K562 (cell line): ENCODE measurements around the gene TIMP1. TPM values are rescaled to one million over a fixed set of nuclear protein-coding genes. Genes with fewer than 3 reads are reported as not detected.

Source experiments
- ATAC-seq: fragments of 200-7000 bp; cut with Tn5 transposase; 3 replicates; pipeline ENCODE4 v1.9.1; 2020; ENCODE audit warnings: moderate library complexity
- BruUV-seq: library from RNA; stranded (reverse); fragments of 400-500 nt; replicated peaks from 2 replicates; lab custom pipeline; 2021; lab: Mats Ljungman, UMichigan
- CTCF ChIA-PET: fragments of 300-600 bp; formaldehyde crosslinking; extraction: SDS; loops from one replicate; lab custom pipeline; 2021; ENCODE audit warnings: low intra/inter-chr PET ratio; lab: Yijun Ruan, JAX
- POLR2A ChIA-PET: fragments of 300-600, 350-650 bp; sonication (Branson Sonifier 250); formaldehyde crosslinking; extraction: SDS; loops from one replicate; lab custom pipeline; 2021; ENCODE audit warnings: antibody characterized with exemption, inconsistent platforms; lab: Yijun Ruan, JAX
- DNase-seq, 4 experiments: peaks; one replicate each; pipeline versions ENCODE4 v3.0.0 to v3.0.0-alpha.2; 2011 to 2018; ENCODE audit warnings: low spot score in 3 of 4, mixed read lengths in 3 of 4; ENCODE audit errors: extremely low read depth in 1 of 4
- FAIRE-seq: peaks from 2 replicates; lab custom pipeline; 2011; peaks lifted over from hg19 to GRCh38; lab: Jason Lieb, UNC
- H2AFZ ChIP-seq: 2 replicates; pipeline ENCODE4 v1.6.0; 2011; ENCODE audit warnings: low read depth, low read length, control low read depth, inconsistent platforms
- H3K27ac ChIP-seq: fragments of 200-600 bp; 3 replicates; pipeline ENCODE4 v1.8.0; 2011; ENCODE audit warnings: low read depth, mild to moderate bottlenecking, control low read depth, inconsistent platforms, low read length, moderate library complexity, mixed read lengths; ENCODE audit errors: extremely low read depth
- H3K27me3 ChIP-seq, 2 experiments: fragments of 300-600 bp in 1 of 2; 2 replicates in 1 of 2; 3 replicates in 1 of 2; pipeline versions ENCODE4 v1.6.0 to v1.8.0; 2011; ENCODE audit warnings: inconsistent platforms in 2 of 2, low read length in 2 of 2, mild to moderate bottlenecking in 1 of 2, mixed read lengths in 1 of 2, moderate library complexity in 1 of 2; ENCODE audit not compliant: control insufficient read depth in 2 of 2, insufficient read depth in 2 of 2
- H3K36me3 ChIP-seq: fragments of 300-600 bp; 3 replicates; pipeline ENCODE4 v1.8.0; 2011; ENCODE audit warnings: mild to moderate bottlenecking, low read length, inconsistent platforms; ENCODE audit not compliant: control insufficient read depth, insufficient read depth
- H3K4me1 ChIP-seq, 2 experiments: fragments of 200-600 bp in 1 of 2; replicated peaks in 1 of 2; 2 replicates in 1 of 2; 3 replicates in 1 of 2; pipeline versions ENCODE4 v1.5.1 to v1.8.0; 2011; ENCODE audit warnings: inconsistent platforms in 2 of 2, low read length in 2 of 2, mild to moderate bottlenecking in 1 of 2, mixed read lengths in 1 of 2, moderate library complexity in 1 of 2; ENCODE audit not compliant: control insufficient read depth in 2 of 2, insufficient read depth in 2 of 2
- H3K4me2 ChIP-seq: 2 replicates; pipeline ENCODE4 v1.6.1; 2011; ENCODE audit warnings: low read length, control low read depth, inconsistent platforms, mixed read lengths; ENCODE audit not compliant: insufficient read depth
- H3K4me3 ChIP-seq: fragments of 200-600 bp; sonication (generic), shearing (Covaris generic); 2 replicates; pipeline ENCODE4 v1.5.1; 2016; ENCODE audit warnings: control low read depth, inconsistent platforms
- H3K79me2 ChIP-seq: fragments of 200-600 bp; 3 replicates; pipeline ENCODE4 v1.8.0; 2011; ENCODE audit warnings: low read length, inconsistent platforms; ENCODE audit not compliant: control insufficient read depth, insufficient read depth
- H3K9ac ChIP-seq, 2 experiments: 2 replicates each; pipeline versions ENCODE4 v1.6.0 to v1.6.1; 2011; ENCODE audit warnings: low read depth in 2 of 2, low read length in 2 of 2, control low read depth in 1 of 2, inconsistent platforms in 1 of 2, mild to moderate bottlenecking in 1 of 2, mixed read lengths in 1 of 2; ENCODE audit not compliant: insufficient read depth in 1 of 2
- H3K9me1 ChIP-seq: one replicate; pipeline ENCODE4 v1.6.0; 2011; ENCODE audit warnings: inconsistent platforms, mild to moderate bottlenecking, low read length, moderate library complexity; ENCODE audit not compliant: control insufficient read depth, insufficient read depth
- H3K9me3 ChIP-seq: replicated peaks from 2 replicates; pipeline ENCODE4 v1.5.1; 2011; ENCODE audit warnings: low read depth, low read length, inconsistent platforms; ENCODE audit not compliant: control insufficient read depth, insufficient read depth
- H4K20me1 ChIP-seq: replicated peaks from 2 replicates; pipeline ENCODE4 v1.6.1; 2011; ENCODE audit warnings: low read length, inconsistent platforms, mixed read lengths; ENCODE audit not compliant: control insufficient read depth, insufficient read depth
- ATF1 ChIP-seq, 2 experiments: fragments of 450-650 bp in 1 of 2; IDR thresholded peaks; 2 replicates each; pipeline ENCODE4 v1.6.1; 2016; ENCODE audit warnings: missing compliant biosample characterization in 1 of 2, missing genetic modification characterization in 1 of 2
- CEBPB ChIP-seq: fragments of 450-650 bp; IDR thresholded peaks from 2 replicates; pipeline ENCODE4 v1.6.1; 2016; ENCODE audit warnings: missing genetic modification characterization, missing compliant biosample characterization
- ELF4 ChIP-seq: fragments of 450-650 bp; formaldehyde crosslinking; IDR thresholded peaks from 2 replicates; pipeline ENCODE4 v1.4.0; 2022; ENCODE audit warnings: missing genetic modification characterization
- EP300 ChIP-seq: IDR thresholded peaks from 2 replicates; pipeline ENCODE4 v1.6.1; 2012; ENCODE audit warnings: low read length, improper control_type of control experiment
- EP400 ChIP-seq: fragments of 450-650 bp; IDR thresholded peaks from 2 replicates; pipeline ENCODE4 v1.6.1; 2017; ENCODE audit warnings: antibody characterized with exemption, mild to moderate bottlenecking, moderate library complexity
- ESRRA ChIP-seq: fragments of 450-650 bp; IDR thresholded peaks from 2 replicates; pipeline ENCODE4 v1.6.1; 2014; ENCODE audit warnings: low read depth, mild to moderate bottlenecking, moderate library complexity, borderline replicate concordance
- ETV1 ChIP-seq: fragments of 450-650 bp; conservative IDR thresholded peaks from 2 replicates; pipeline ENCODE4 v1.6.1; 2016; ENCODE audit warnings: missing genetic modification characterization, control low read depth, low read depth, missing compliant biosample characterization
- FOS ChIP-seq: IDR thresholded peaks from 3 replicates; pipeline ENCODE4 v1.6.1; 2011; ENCODE audit not compliant: insufficient read length; ENCODE audit errors: extremely low read depth
- JUND ChIP-seq, 2 experiments: IDR thresholded peaks; 2 replicates in 1 of 2; 3 replicates in 1 of 2; pipeline ENCODE4 v1.6.1; 2011; ENCODE audit warnings: borderline replicate concordance in 2 of 2, low read depth in 2 of 2, low read length in 2 of 2, improper control_type of control experiment in 1 of 2, missing biosample characterization in 1 of 2, missing genetic modification characterization in 1 of 2, missing genetic modification reagents in 1 of 2
- NCOR1 ChIP-seq: fragments of 450-650 bp; IDR thresholded peaks from 2 replicates; pipeline ENCODE4 v1.6.1; 2016; ENCODE audit warnings: mild to moderate bottlenecking, moderate library complexity
- NFRKB ChIP-seq: fragments of 450-650 bp; IDR thresholded peaks from 2 replicates; pipeline ENCODE4 v1.6.1; 2016; ENCODE audit warnings: low read depth
- NR2C1 ChIP-seq, 2 experiments: fragments of 450-650 bp; IDR thresholded peaks; 2 replicates each; pipeline ENCODE4 v1.6.1; 2017; ENCODE audit warnings: mild to moderate bottlenecking in 2 of 2, antibody characterized with exemption in 1 of 2, inconsistent platforms in 1 of 2, missing compliant biosample characterization in 1 of 2, missing genetic modification characterization in 1 of 2
- PML ChIP-seq: IDR thresholded peaks from 2 replicates; pipeline ENCODE4 v1.6.1; 2012; ENCODE audit warnings: low read length, inconsistent platforms
- SOX6 ChIP-seq: fragments of 450-650 bp; IDR thresholded peaks from 2 replicates; pipeline ENCODE4 v1.6.1; 2014; ENCODE audit warnings: mild to moderate bottlenecking
- TCF3 ChIP-seq: sonication (generic); formaldehyde crosslinking; IDR thresholded peaks from 2 replicates; pipeline ENCODE4 v1.4.0; 2020; ENCODE audit warnings: mild to moderate bottlenecking, missing genetic modification reagents
- TEAD4 ChIP-seq, 2 experiments: sonication (generic) in 1 of 2; formaldehyde crosslinking in 1 of 2; IDR thresholded peaks; 2 replicates each; pipeline versions ENCODE4 v1.6.1 to v1.8.0; 2012 to 2022; ENCODE audit warnings: borderline replicate concordance in 1 of 2, inconsistent platforms in 1 of 2, low read length in 1 of 2, mild to moderate bottlenecking in 1 of 2, missing genetic modification reagents in 1 of 2
- ZNF197 ChIP-seq: fragments of 200-800 bp; sonication (Bioruptor generic); IDR thresholded peaks from 2 replicates; pipeline ENCODE4 v1.6.1; 2016; ENCODE audit warnings: low read depth, missing genetic modification characterization, missing compliant biosample characterization
- ZNF584 ChIP-seq: fragments of 200-800 bp; sonication (Bioruptor generic); IDR thresholded peaks from 2 replicates; pipeline ENCODE4 v1.6.1; 2016; ENCODE audit warnings: low read depth, mild to moderate bottlenecking, missing genetic modification characterization, missing compliant biosample characterization
- WGBS: fragments of 100-300 bp; shearing (Covaris generic); methylation state at CpG from one replicate; pipeline ENCODE4 v1.1.6; 2016; ENCODE audit warnings: low coverage, mixed read lengths; ENCODE audit not compliant: insufficient coverage; ENCODE audit errors: missing lambda C conversion rate; 5-methylcytosine and 5-hydroxymethylcytosine counted together
- in situ Hi-C: fragments of 300-500 bp; cut with MboI; formaldehyde crosslinking; loops from 4 replicates; pipeline ENCODE4 v1.15.0; 2018; ENCODE audit warnings: inconsistent platforms, mixed read lengths
- intact Hi-C: fragments of 100-400 bp; cut with micrococcal nuclease; formaldehyde crosslinking; loops from 2 replicates; pipeline ENCODE4 v1.14.2; 2022
- polyA plus RNA-seq, 8 experiments: library from polyadenylated mRNA; depleted of rRNA in 4 of 8; stranded (reverse) in 5 of 8; unstranded in 3 of 8; fragments of >200 nt; fragmentation: Nextera tagmentation in 2 of 8; fragmentation: Illumina TruSeq in 1 of 8; extraction: Ambion mirVana in 2 of 8; extraction: Trizol in 1 of 8; gene quantifications; 2 replicates each; pipeline versions ENCODE4 v1.2.1 to v1.2.3, GENCODE V29; 2011 to 2014; ENCODE audit warnings: inconsistent platforms in 1 of 8, missing spikeins in 1 of 8
- total RNA-seq, 7 experiments: library from RNA; depleted of rRNA in 6 of 7; stranded (reverse); fragments of >200 nt in 6 of 7; fragmentation: Illumina TruSeq in 2 of 7; extraction: Trizol in 2 of 7; gene quantifications; 2 replicates each; pipeline versions ENCODE4 v1.2.1 to v1.2.3, GENCODE V29; 2011 to 2021; ENCODE audit warnings: low replicate concordance in 1 of 7
- TF ChIP-seq, protein P1 (sequence below): fragments of 250-450 bp; sonication (Bioruptor Pico); IDR thresholded peaks from 2 replicates; pipeline ENCODE4 v1.4.0; 2020; ENCODE audit warnings: mild to moderate bottlenecking, moderate library complexity

TIMP1 gene
- total and polyA plus RNA-seq, 9 of the 15 experiments (the other 6 are each of a cell fraction or from before 2014, with no cell fraction given): 115 to 699 (median 273) TPM

DNA sequence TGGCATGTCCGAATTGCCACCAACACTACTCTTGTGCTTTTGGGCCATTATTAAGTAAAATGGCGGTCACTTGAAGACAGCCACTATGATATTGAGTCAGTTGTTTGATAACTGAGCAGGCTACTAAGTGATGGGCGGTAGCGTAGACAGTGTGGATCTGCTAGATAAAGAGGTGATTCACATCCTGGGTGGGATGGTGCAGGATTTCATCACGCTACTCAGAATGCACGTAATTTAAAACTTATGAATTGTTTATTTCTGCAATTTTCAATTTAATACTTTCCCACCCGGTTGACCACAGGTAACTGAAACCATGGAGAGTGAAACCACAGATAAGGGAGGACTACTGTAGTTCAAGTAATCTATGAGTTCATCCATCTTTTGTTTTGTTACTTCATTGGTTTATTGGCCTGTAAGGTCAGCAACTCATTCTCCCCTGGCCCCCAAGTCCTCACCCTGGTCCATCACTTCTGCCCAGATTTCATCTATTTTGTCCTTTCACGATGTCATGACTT is 18.4 kb upstream of the TIMP1 start:
- Histone ChIP-seq H2AFZ (no peak overlapping the region), H3K9me1 (no peaks in the 10 kb centered on the region), H3K9me3 (no peaks in the 10 kb centered on the region), H3K9ac (peak overlapping the region in 1 of 2 experiments; percentile 42; a peak in 2 of 4 replicates), H3K36me3 (peaks cover 59% of the 10 kb centered on the region), H3K4me1 (peaks cover 15 to 25% of the 10 kb centered on the region in 2 experiments), H3K4me3 (no peak overlapping the region; the same call in 1 of the 2 replicates), H3K79me2 (peaks cover 35% of the 10 kb centered on the region), H3K4me2 (peak overlapping the region; percentile 76), H3K27me3 (no peaks in the 10 kb centered on the region), H3K27ac (peak overlapping the region; percentile 75), H4K20me1 (0 out of 2 replicates have a peak, but pooled peaks cover 3% of the 10 kb centered on the region)
- WGBS: 7% methylated on average over 8 of the region's 8 CpGs
- peak; percentile 39 for ATAC-seq
- in situ Hi-C loops (loop anchor here (5.0 kb wide), 1 partner anchor 158 kb away; no protein-coding TSS in a partner anchor), intact Hi-C loops (loop anchor here (2.0 to 5.0 kb wide), 4 partner anchors 83 to 463 kb away; partner anchors contain the start of gene ZNF81)
- FAIRE-seq: peak; percentile 35
- BruUV-seq: no TSS peak
- peak in 2 of 4 experiments; percentile 42 to 73 for DNase-seq
- POLR2A ChIA-PET: no interaction called here
- CTCF ChIA-PET: no interaction called here
- TF ChIP-seq, protein P1, sequence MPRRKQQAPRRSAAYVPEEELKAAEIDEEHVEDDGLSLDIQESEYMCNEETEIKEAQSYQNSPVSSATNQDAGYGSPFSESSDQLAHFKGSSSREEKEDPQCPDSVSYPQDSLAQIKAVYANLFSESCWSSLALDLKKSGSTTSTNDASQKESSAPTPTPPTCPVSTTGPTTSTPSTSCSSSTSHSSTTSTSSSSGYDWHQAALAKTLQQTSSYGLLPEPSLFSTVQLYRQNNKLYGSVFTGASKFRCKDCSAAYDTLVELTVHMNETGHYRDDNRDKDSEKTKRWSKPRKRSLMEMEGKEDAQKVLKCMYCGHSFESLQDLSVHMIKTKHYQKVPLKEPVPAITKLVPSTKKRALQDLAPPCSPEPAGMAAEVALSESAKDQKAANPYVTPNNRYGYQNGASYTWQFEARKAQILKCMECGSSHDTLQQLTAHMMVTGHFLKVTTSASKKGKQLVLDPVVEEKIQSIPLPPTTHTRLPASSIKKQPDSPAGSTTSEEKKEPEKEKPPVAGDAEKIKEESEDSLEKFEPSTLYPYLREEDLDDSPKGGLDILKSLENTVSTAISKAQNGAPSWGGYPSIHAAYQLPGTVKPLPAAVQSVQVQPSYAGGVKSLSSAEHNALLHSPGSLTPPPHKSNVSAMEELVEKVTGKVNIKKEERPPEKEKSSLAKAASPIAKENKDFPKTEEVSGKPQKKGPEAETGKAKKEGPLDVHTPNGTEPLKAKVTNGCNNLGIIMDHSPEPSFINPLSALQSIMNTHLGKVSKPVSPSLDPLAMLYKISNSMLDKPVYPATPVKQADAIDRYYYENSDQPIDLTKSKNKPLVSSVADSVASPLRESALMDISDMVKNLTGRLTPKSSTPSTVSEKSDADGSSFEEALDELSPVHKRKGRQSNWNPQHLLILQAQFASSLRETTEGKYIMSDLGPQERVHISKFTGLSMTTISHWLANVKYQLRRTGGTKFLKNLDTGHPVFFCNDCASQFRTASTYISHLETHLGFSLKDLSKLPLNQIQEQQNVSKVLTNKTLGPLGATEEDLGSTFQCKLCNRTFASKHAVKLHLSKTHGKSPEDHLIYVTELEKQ (CRISPR knock-in tag): no peak
- TF ChIP-seq TCF3 (CRISPR knock-in tag): peak; percentile 76
- TF ChIP-seq FOS: peak; percentile 20
- TF ChIP-seq ZNF197: 0 out of 2 replicates have a peak, but pooled peaks have one; percentile 21
- TF ChIP-seq EP400: peak; percentile 48; the same call in 1 of the 2 replicates
- TF ChIP-seq ETV1 (tag): peak; percentile 77
- TF ChIP-seq NCOR1: peak; percentile 61
- peak; percentile 95 for TF ChIP-seq JUND (IDR thresholded peaks at IDR 0.05; ENCODE audit: borderline replicate concordance, low read depth, low read length)
- TF ChIP-seq JUND (tag; IDR thresholded peaks at IDR 0.05; ENCODE audit: borderline replicate concordance, low read depth, low read length): peak; percentile 65; the same call in 1 of the 3 replicates
- TF ChIP-seq CEBPB: peak; percentile 52
- TF ChIP-seq SOX6: peak; percentile 66
- TF ChIP-seq ATF1 (CRISPR knock-in tag; IDR thresholded peaks at IDR 0.05): no peak
- TF ChIP-seq ATF1 (tag; IDR thresholded peaks at IDR 0.05): 0 out of 2 replicates have a peak, but pooled peaks have one; percentile 31
- TF ChIP-seq NFRKB: peak; percentile 46; the same call in 1 of the 2 replicates
- no peak for TF ChIP-seq ELF4 (CRISPR knock-in tag)
- TF ChIP-seq ESRRA: peak; percentile 22; the same call in 1 of the 2 replicates
- peak; percentile 71; the same call in 1 of the 2 replicates for TF ChIP-seq ZNF584 (CRISPR knock-in tag)
- no peak; the same call in 1 of the 2 replicates for TF ChIP-seq PML
- TF ChIP-seq EP300: peak; percentile 89
- no peak for TF ChIP-seq NR2C1 (IDR thresholded peaks at IDR 0.05)
- TF ChIP-seq NR2C1 (tag; IDR thresholded peaks at IDR 0.05): 0 out of 2 replicates have a peak, but pooled peaks have one; percentile 22
- peak; percentile 71; the same call in 1 of the 2 replicates for TF ChIP-seq TEAD4 (IDR thresholded peaks at IDR 0.05; ENCODE audit: low read length)
- no peak for TF ChIP-seq TEAD4 (CRISPR knock-in tag; IDR thresholded peaks at IDR 0.05; ENCODE audit: borderline replicate concordance)
